Measurements from ENCODE around the gene TNRC18. TPM values are rescaled to one million over a fixed set of nuclear protein-coding genes. Genes with fewer than 3 reads are reported as not detected.

The TNRC18 gene
- total RNA-seq, 4 donors from 2014 or later, result 79.9 to 160 (median 91.3) TPM

- no peak overlapping the region for H3K4me3 ChIP-seq (ENCODE audit: low read depth, poor library complexity, severe bottlenecking)
- DNase-seq (ENCODE audit: low spot score in 2 of 2), result no peak
- 82 to 84% methylated on average over 11 of the region's 11 CpGs for WGBS, 2 donors
- no peak for TF ChIP-seq POLR2A (IDR thresholded peaks at IDR 0.05)
- TF ChIP-seq, protein P1, sequence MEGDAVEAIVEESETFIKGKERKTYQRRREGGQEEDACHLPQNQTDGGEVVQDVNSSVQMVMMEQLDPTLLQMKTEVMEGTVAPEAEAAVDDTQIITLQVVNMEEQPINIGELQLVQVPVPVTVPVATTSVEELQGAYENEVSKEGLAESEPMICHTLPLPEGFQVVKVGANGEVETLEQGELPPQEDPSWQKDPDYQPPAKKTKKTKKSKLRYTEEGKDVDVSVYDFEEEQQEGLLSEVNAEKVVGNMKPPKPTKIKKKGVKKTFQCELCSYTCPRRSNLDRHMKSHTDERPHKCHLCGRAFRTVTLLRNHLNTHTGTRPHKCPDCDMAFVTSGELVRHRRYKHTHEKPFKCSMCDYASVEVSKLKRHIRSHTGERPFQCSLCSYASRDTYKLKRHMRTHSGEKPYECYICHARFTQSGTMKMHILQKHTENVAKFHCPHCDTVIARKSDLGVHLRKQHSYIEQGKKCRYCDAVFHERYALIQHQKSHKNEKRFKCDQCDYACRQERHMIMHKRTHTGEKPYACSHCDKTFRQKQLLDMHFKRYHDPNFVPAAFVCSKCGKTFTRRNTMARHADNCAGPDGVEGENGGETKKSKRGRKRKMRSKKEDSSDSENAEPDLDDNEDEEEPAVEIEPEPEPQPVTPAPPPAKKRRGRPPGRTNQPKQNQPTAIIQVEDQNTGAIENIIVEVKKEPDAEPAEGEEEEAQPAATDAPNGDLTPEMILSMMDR (IDR thresholded peaks at IDR 0.05), result no peak
- intact Hi-C loops (cut with DNase I; ENCODE audit: low total_unique reads), result no loop called here
Observed at GRCh38 chr7:5381071-5381772, 42.4 kb downstream of the TNRC18 start.

- TF ChIP-seq POLR2A (IDR thresholded peaks at IDR 0.05), result no peak
- TF ChIP-seq, protein P1 (IDR thresholded peaks at IDR 0.05), result no peak
- intact Hi-C loops (cut with DNase I; ENCODE audit: low total_unique reads), result no loop called here
- WGBS, 2 donors, result 81% methylated on average over 15 to 20 of the region's 20 CpGs
- H3K4me3 ChIP-seq (ENCODE audit: low read depth, poor library complexity, severe bottlenecking), result no peak overlapping the region
- no peak for DNase-seq (ENCODE audit: low spot score in 2 of 2)
Observed at GRCh38 chr7:5380350-5381070, 43.1 kb downstream of the TNRC18 start.

DNA sequence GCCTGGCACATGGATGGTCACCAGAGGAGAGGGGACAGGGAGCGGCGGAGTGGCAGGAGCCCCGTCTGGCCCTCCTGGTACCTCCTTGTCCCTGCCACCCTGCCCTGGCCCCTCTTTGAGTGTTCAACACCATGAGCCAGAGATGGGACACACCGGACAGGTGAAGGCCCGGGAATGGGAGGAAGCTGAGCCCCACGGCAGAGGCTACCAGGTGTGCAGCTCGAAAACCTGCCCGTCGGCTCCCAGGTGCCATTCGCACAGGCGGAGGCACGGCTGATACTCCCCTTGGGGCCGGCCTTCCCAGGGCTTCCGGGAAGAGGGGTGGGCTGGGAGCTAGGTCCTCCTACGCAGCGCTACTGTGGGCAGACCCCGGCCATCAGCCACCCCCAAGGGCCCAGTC is 44.1 kb downstream of the TNRC18 start:
- 74 to 87% methylated on average over 5 to 17 of the region's 17 CpGs for WGBS, 2 donors
- no peak for DNase-seq (ENCODE audit: low spot score in 2 of 2)
- intact Hi-C loops (cut with DNase I; ENCODE audit: low total_unique reads), result no loop called here
- H3K4me3 ChIP-seq (ENCODE audit: low read depth, poor library complexity, severe bottlenecking), result no peak overlapping the region
- TF ChIP-seq, protein P1 (IDR thresholded peaks at IDR 0.05), result no peak
- no peak for TF ChIP-seq POLR2A (IDR thresholded peaks at IDR 0.05)

GRCh38 chr7:5377816-5378215 is 45.8 kb downstream of the TNRC18 start:
- intact Hi-C loops (cut with DNase I; ENCODE audit: low total_unique reads), result no loop called here
- no peak for DNase-seq (ENCODE audit: low spot score in 2 of 2)
- H3K4me3 ChIP-seq (ENCODE audit: low read depth, poor library complexity, severe bottlenecking), result no peak overlapping the region
- TF ChIP-seq, protein P1 (IDR thresholded peaks at IDR 0.05), result no peak
- no peak for TF ChIP-seq POLR2A (IDR thresholded peaks at IDR 0.05)
- 91 to 92% methylated on average over 16 of the region's 16 CpGs for WGBS, 2 donors

DNA sequence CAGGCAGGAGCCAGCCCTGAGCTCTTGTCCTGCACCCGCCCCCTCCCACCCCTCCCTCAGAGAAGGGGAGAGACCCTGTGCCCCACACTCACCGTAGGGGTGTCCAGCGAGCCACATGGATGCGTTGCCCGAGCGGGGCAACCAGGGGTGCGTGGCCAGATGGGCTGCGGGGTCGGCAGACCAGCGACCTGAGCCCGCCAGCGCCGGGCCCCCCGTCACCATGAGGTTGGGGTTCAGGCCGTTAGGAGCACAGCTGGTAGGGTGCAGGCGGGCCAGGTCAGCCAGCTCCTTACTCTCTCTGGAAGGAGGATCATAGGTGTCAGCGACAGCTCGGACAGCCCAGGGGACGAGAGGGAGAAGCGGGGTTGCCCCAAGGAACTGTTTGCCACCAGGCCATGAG is 46.4 kb downstream of the TNRC18 start:
- no peak overlapping the region for H3K4me3 ChIP-seq (ENCODE audit: low read depth, poor library complexity, severe bottlenecking)
- DNase-seq (ENCODE audit: low spot score in 2 of 2), result no peak

More for the DNA sequence above, 46.4 kb downstream of the TNRC18 start:
- WGBS, 2 donors, result 91 to 93% methylated on average over 18 to 20 of the region's 20 CpGs
- no peak for TF ChIP-seq POLR2A (IDR thresholded peaks at IDR 0.05)
- TF ChIP-seq, protein P1 (IDR thresholded peaks at IDR 0.05), result no peak
- intact Hi-C loops (cut with DNase I; ENCODE audit: low total_unique reads), result no loop called here

Measured in lower leg skin (tissue), 4 donors.